HS-27A (cell line): Measurements from ENCODE around the gene PSD.

Experiments used
- DNase-seq: peaks from one replicate; pipeline ENCODE4 v3.0.0-alpha.2; 2012; ENCODE audit warnings: low read depth, missing footprints

Gene PSD

GRCh38 chr10:102420181-102420713 lies 1.7 kb upstream of the PSD start:
- no peak for DNase-seq

- DNase-seq: no peak
These were observed 940 bp upstream of the PSD start for GRCh38 chr10:102419269-102420180.

GRCh38 chr10:102416695-102417094 lies 1.9 kb downstream of the PSD start:
- no peak for DNase-seq

GRCh38 chr10:102416283-102416682 lies 2.3 kb downstream of the PSD start:
- DNase-seq: no peak

GRCh38 chr10:102414749-102415148 lies 3.8 kb downstream of the PSD start:
- no peak for DNase-seq

- DNase-seq: no peak
These were observed 4.6 kb downstream of the PSD start for GRCh38 chr10:102413806-102414561.

GRCh38 chr10:102413053-102413705 lies 5.4 kb downstream of the PSD start:
- DNase-seq: no peak

GRCh38 chr10:102412293-102412692 lies 6.3 kb downstream of the PSD start:
- DNase-seq: no peak

GRCh38 chr10:102411341-102412255 lies 7.0 kb downstream of the PSD start:
- DNase-seq: no peak

- no peak for DNase-seq
These were observed 8.0 kb downstream of the PSD start for GRCh38 chr10:102410429-102411073.

GRCh38 chr10:102409604-102410428 lies 8.8 kb downstream of the PSD start:
- DNase-seq: no peak

GRCh38 chr10:102408728-102409603 lies 9.6 kb downstream of the PSD start:
- no peak for DNase-seq

GRCh38 chr10:102408131-102408727 lies 10.4 kb downstream of the PSD start:
- no peak for DNase-seq

GRCh38 chr10:102407425-102408130 lies 11.0 kb downstream of the PSD start:
- no peak for DNase-seq

- no peak for DNase-seq
These were observed 11.8 kb downstream of the PSD start for GRCh38 chr10:102406815-102407214.

- no peak for DNase-seq
These were observed 13.0 kb downstream of the PSD start for GRCh38 chr10:102405632-102406031.

GRCh38 chr10:102405108-102405571 lies 13.4 kb downstream of the PSD start:
- no peak for DNase-seq
